Loucy (cell line): Measurements from ENCODE around the gene C3orf20.

Experiments used
- H2AFZ ChIP-seq: fragments of 200-600 bp; sonication (generic); 2 replicates; pipeline ENCODE4 v1.6.0; 2016; ENCODE audit warnings: antibody characterized with exemption, mild to moderate bottlenecking, low read length, moderate library complexity
- H3F3A ChIP-seq: fragments of 200-600 bp; 2 replicates; pipeline ENCODE4 v1.6.0; 2016; ENCODE audit warnings: antibody characterized with exemption, low read depth, mild to moderate bottlenecking
- H3K27me3 ChIP-seq: fragments of 200-600 bp; sonication (generic); 2 replicates; pipeline ENCODE4 v1.6.1; 2014; ENCODE audit warnings: low read length, mild to moderate bottlenecking; ENCODE audit not compliant: insufficient read depth, poor library complexity, severe bottlenecking
- H3K36me3 ChIP-seq: fragments of 200-600 bp; sonication (generic); 2 replicates; pipeline ENCODE4 v1.6.1; 2016; ENCODE audit warnings: low read length; ENCODE audit not compliant: insufficient read depth
- H3K4me1 ChIP-seq: fragments of 200-600 bp; sonication (generic); 2 replicates; pipeline ENCODE4 v1.5.1; 2014; ENCODE audit warnings: low read length, mild to moderate bottlenecking; ENCODE audit not compliant: insufficient read depth, poor library complexity, severe bottlenecking
- H3K4me2 ChIP-seq: fragments of 200-600 bp; sonication (generic); 2 replicates; pipeline ENCODE4 v1.6.0; 2014; ENCODE audit warnings: antibody characterized with exemption, low read length, low read depth, mild to moderate bottlenecking; ENCODE audit not compliant: poor library complexity, severe bottlenecking
- H3K4me3 ChIP-seq: fragments of 200-600 bp; sonication (generic); 2 replicates; pipeline ENCODE4 v1.5.1; 2014; ENCODE audit warnings: low read length, mild to moderate bottlenecking, mixed read lengths; ENCODE audit not compliant: poor library complexity, severe bottlenecking
- H3K79me2 ChIP-seq: fragments of 200-600 bp; sonication (generic); 2 replicates; pipeline ENCODE4 v1.6.1; 2014; ENCODE audit warnings: low read length; ENCODE audit not compliant: insufficient read depth
- H3K9ac ChIP-seq: fragments of 200-600 bp; sonication (generic); 2 replicates; pipeline ENCODE4 v1.6.0; 2014; ENCODE audit warnings: mild to moderate bottlenecking, low read depth, low read length, moderate library complexity; ENCODE audit not compliant: poor library complexity, severe bottlenecking
- H3K9me2 ChIP-seq: fragments of 200-600 bp; sonication (generic); replicated peaks from 2 replicates; pipeline ENCODE4 v1.6.1; 2016; ENCODE audit warnings: low read depth, low read length, mixed read lengths
- H3K9me3 ChIP-seq: fragments of 200-600 bp; sonication (generic); 2 replicates; pipeline ENCODE4 v1.6.1; 2014; ENCODE audit warnings: mild to moderate bottlenecking, antibody characterized with exemption, low read length, low read depth; ENCODE audit not compliant: insufficient read depth
- H4K20me1 ChIP-seq: fragments of 200-600 bp; sonication (generic); 2 replicates; pipeline ENCODE4 v1.6.0; 2014; ENCODE audit warnings: antibody characterized with exemption, low read length, mild to moderate bottlenecking; ENCODE audit not compliant: insufficient read depth, poor library complexity, severe bottlenecking
- EZH2phosphoT487 ChIP-seq: fragments of 200-600 bp; IDR thresholded peaks from 2 replicates; pipeline ENCODE4 v1.6.1; 2018; ENCODE audit warnings: antibody characterized with exemption, mild to moderate bottlenecking, moderate library complexity, borderline replicate concordance
- TF ChIP-seq, protein P1 (sequence below): fragments of 200-600 bp; sonication (generic); conservative IDR thresholded peaks from 2 replicates; pipeline ENCODE4 v1.5.1; 2014; ENCODE audit warnings: mild to moderate bottlenecking, antibody characterized with exemption, low read length

The C3orf20 gene

GRCh38 chr3:14767245-14768051, 92.5 kb downstream of the C3orf20 start:
- no peak for TF ChIP-seq EZH2phosphoT487
- TF ChIP-seq, protein P1, sequence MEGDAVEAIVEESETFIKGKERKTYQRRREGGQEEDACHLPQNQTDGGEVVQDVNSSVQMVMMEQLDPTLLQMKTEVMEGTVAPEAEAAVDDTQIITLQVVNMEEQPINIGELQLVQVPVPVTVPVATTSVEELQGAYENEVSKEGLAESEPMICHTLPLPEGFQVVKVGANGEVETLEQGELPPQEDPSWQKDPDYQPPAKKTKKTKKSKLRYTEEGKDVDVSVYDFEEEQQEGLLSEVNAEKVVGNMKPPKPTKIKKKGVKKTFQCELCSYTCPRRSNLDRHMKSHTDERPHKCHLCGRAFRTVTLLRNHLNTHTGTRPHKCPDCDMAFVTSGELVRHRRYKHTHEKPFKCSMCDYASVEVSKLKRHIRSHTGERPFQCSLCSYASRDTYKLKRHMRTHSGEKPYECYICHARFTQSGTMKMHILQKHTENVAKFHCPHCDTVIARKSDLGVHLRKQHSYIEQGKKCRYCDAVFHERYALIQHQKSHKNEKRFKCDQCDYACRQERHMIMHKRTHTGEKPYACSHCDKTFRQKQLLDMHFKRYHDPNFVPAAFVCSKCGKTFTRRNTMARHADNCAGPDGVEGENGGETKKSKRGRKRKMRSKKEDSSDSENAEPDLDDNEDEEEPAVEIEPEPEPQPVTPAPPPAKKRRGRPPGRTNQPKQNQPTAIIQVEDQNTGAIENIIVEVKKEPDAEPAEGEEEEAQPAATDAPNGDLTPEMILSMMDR: no peak
- Histone ChIP-seq H3K9me2 (no peaks in the 10 kb centered on the region), H3K4me1 (no peaks in the 10 kb centered on the region), H4K20me1 (no peaks in the 10 kb centered on the region), H3K4me2 (no peak overlapping the region), H3F3A (no peaks in the 10 kb centered on the region), H3K79me2 (no peaks in the 10 kb centered on the region), H3K27me3 (no peaks in the 10 kb centered on the region), H3K9me3 (no peaks in the 10 kb centered on the region), H3K4me3 (no peak overlapping the region), H2AFZ (no peak overlapping the region), H3K9ac (no peak overlapping the region), H3K36me3 (no peaks in the 10 kb centered on the region)

- H3K9me3 ChIP-seq: no peaks in the 10 kb centered on the region
- no peaks in the 10 kb centered on the region for H3K4me1 ChIP-seq
- H3K4me2 ChIP-seq: no peak overlapping the region
- no peak overlapping the region for H2AFZ ChIP-seq
- TF ChIP-seq, protein P1: no peak
- TF ChIP-seq EZH2phosphoT487: no peak
- H3F3A ChIP-seq: no peaks in the 10 kb centered on the region
- no peak overlapping the region for H3K4me3 ChIP-seq
- H3K9me2 ChIP-seq: no peaks in the 10 kb centered on the region
- no peaks in the 10 kb centered on the region for H3K79me2 ChIP-seq
- H3K27me3 ChIP-seq: no peaks in the 10 kb centered on the region
- no peaks in the 10 kb centered on the region for H3K36me3 ChIP-seq
- no peak overlapping the region for H3K9ac ChIP-seq
- no peaks in the 10 kb centered on the region for H4K20me1 ChIP-seq
Measured at GRCh38 chr3:14768182-14768790, 93.3 kb downstream of the C3orf20 start.

GRCh38 chr3:14768881-14769280, 93.9 kb downstream of the C3orf20 start:
- Histone ChIP-seq H3K4me3 (no peak overlapping the region), H2AFZ (no peak overlapping the region), H4K20me1 (no peaks in the 10 kb centered on the region), H3K27me3 (no peaks in the 10 kb centered on the region), H3K9ac (no peak overlapping the region), H3K4me2 (no peak overlapping the region), H3K9me2 (no peaks in the 10 kb centered on the region), H3K36me3 (no peaks in the 10 kb centered on the region), H3K4me1 (no peaks in the 10 kb centered on the region), H3F3A (no peaks in the 10 kb centered on the region), H3K9me3 (no peaks in the 10 kb centered on the region), H3K79me2 (no peaks in the 10 kb centered on the region)
- TF ChIP-seq, protein P1: no peak
- TF ChIP-seq EZH2phosphoT487: no peak
